Prostate gland (tissue), 2 donors: ENCODE measurements around the gene DLL1. TPM values are rescaled to one million over a fixed set of nuclear protein-coding genes. Genes with fewer than 3 reads are reported as not detected.

ENCODE experiments used
- DNase-seq: peaks from one replicate; pipeline ENCODE4 v3.0.0-alpha.2; 2019; ENCODE audit warnings: low spot score
- H3K27ac ChIP-seq, 2 donors: fragments of 200-600 bp; sonication (generic); 2 replicates each; pipeline ENCODE4 v1.5.1; 2017 to 2019
- H3K27me3 ChIP-seq: fragments of 200-600 bp; sonication (generic); replicated peaks from 2 replicates; pipeline ENCODE4 v1.5.1; 2019; ENCODE audit not compliant: insufficient read depth
- H3K36me3 ChIP-seq, 2 donors: fragments of 200-600 bp; sonication (generic); 1 replicate in 1 of 2; 2 replicates in 1 of 2; pipeline versions ENCODE4 v1.5.1 to v1.8.1; 2017 to 2019
- H3K4me1 ChIP-seq: fragments of 200-600 bp; sonication (generic); replicated peaks from 2 replicates; pipeline ENCODE4 v1.5.1; 2019
- H3K4me3 ChIP-seq, 2 donors: fragments of 200-600 bp; sonication (generic); 2 replicates each; pipeline ENCODE4 v1.5.1; 2017 to 2019
- H3K9me3 ChIP-seq: fragments of 200-600 bp; sonication (generic); 2 replicates; pipeline ENCODE4 v1.5.1; 2017
- POLR2A ChIP-seq: fragments of 450-650 bp; IDR thresholded peaks from one replicate; pipeline ENCODE4 v1.6.1; 2016; ENCODE audit warnings: antibody characterized with exemption, mild to moderate bottlenecking
- POLR2AphosphoS5 ChIP-seq: sonication (generic); formaldehyde crosslinking; IDR thresholded peaks from one replicate; pipeline ENCODE4 v1.6.1; 2017; ENCODE audit warnings: antibody characterized with exemption
- WGBS: methylation state at CpG from one replicate; pipeline ENCODE4 v1.1.5; 2018; 5-methylcytosine and 5-hydroxymethylcytosine counted together
- intact Hi-C: fragments of 100-400 bp; cut with DNase I; formaldehyde crosslinking; loops from one replicate; pipeline ENCODE4 v1.14.2; 2022
- total RNA-seq, 2 donors: library from RNA; depleted of rRNA; stranded (reverse); fragments of >200 nt; gene quantifications; one replicate each; pipeline ENCODE4 v1.1.0, GENCODE V29; 2016
- TF ChIP-seq, protein P1 (sequence below), 4 experiments: fragments of 200-600 bp in 2 of 4; fragments of 450-650 bp in 2 of 4; sonication (generic) in 2 of 4; IDR thresholded peaks; 1 replicate in 3 of 4; 2 replicates in 1 of 4; pipeline ENCODE4 v1.5.1; 2016 to 2019; ENCODE audit warnings: antibody characterized with exemption in 4 of 4, mild to moderate bottlenecking in 2 of 4, moderate library complexity in 2 of 4

DLL1 gene
- total RNA-seq, 2 donors from 2014 or later = 16.0 to 40.4 TPM

GRCh38 chr6:170296423-170296745 is 5.5 kb upstream of the DLL1 start:
- WGBS = 0% methylated on average over 9 of the region's 47 CpGs
- Histone ChIP-seq H3K4me3 (peak overlapping the region; percentile 36 to 49), H3K27me3 (no peaks in the 10 kb centered on the region), H3K9me3 (no peaks in the 10 kb centered on the region), H3K27ac (no peak overlapping the region), H3K36me3 (no peaks in the 10 kb centered on the region), H3K4me1 (no peaks in the 10 kb centered on the region)
- intact Hi-C loops = loop anchor here (10.0 kb wide), 1 partner anchor 252 kb away; no protein-coding TSS in a partner anchor
- TF ChIP-seq, protein P1, sequence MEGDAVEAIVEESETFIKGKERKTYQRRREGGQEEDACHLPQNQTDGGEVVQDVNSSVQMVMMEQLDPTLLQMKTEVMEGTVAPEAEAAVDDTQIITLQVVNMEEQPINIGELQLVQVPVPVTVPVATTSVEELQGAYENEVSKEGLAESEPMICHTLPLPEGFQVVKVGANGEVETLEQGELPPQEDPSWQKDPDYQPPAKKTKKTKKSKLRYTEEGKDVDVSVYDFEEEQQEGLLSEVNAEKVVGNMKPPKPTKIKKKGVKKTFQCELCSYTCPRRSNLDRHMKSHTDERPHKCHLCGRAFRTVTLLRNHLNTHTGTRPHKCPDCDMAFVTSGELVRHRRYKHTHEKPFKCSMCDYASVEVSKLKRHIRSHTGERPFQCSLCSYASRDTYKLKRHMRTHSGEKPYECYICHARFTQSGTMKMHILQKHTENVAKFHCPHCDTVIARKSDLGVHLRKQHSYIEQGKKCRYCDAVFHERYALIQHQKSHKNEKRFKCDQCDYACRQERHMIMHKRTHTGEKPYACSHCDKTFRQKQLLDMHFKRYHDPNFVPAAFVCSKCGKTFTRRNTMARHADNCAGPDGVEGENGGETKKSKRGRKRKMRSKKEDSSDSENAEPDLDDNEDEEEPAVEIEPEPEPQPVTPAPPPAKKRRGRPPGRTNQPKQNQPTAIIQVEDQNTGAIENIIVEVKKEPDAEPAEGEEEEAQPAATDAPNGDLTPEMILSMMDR (IDR thresholded peaks at IDR 0.05) = no peak
- TF ChIP-seq POLR2AphosphoS5 (no peak), POLR2A (no peak)
- no peak for DNase-seq

GRCh38 chr6:170295510-170296422 is 4.9 kb upstream of the DLL1 start:
- intact Hi-C loops = loop anchor here (10.0 kb wide), 1 partner anchor 251 kb away; no protein-coding TSS in a partner anchor

GRCh38 chr6:170294813-170295509 is 4.1 kb upstream of the DLL1 start:
- no peak for DNase-seq
- Histone ChIP-seq H3K36me3 (no peaks in the 10 kb centered on the region), H3K4me3 (peak overlapping the region; percentile 36 to 49), H3K4me1 (no peaks in the 10 kb centered on the region), H3K9me3 (no peaks in the 10 kb centered on the region), H3K27ac (no peak overlapping the region), H3K27me3 (no peaks in the 10 kb centered on the region)
- no peak for TF ChIP-seq POLR2A
- TF ChIP-seq, protein P1 (IDR thresholded peaks at IDR 0.05) = no peak
- TF ChIP-seq POLR2AphosphoS5 = no peak
- intact Hi-C loops = loop anchor here (5.0 to 10.0 kb wide), 3 partner anchors 250 to 463 kb away; no protein-coding TSS in a partner anchor
- WGBS = 22% methylated on average over 23 of the region's 30 CpGs

More at GRCh38 chr6:170295510-170296422, 4.9 kb upstream of the DLL1 start:
- Histone ChIP-seq H3K27ac (no peak overlapping the region), H3K36me3 (no peaks in the 10 kb centered on the region), H3K4me3 (peak overlapping the region; percentile 36 to 49), H3K9me3 (no peaks in the 10 kb centered on the region), H3K27me3 (no peaks in the 10 kb centered on the region), H3K4me1 (no peaks in the 10 kb centered on the region)
- TF ChIP-seq POLR2AphosphoS5 (peak; percentile 25), POLR2A (no peak)
- TF ChIP-seq, protein P1 (IDR thresholded peaks at IDR 0.05) = no peak
- peak; percentile 41 for DNase-seq
- 2% methylated on average over 72 of the region's 109 CpGs for WGBS

GRCh38 chr6:170294298-170294730 is 3.4 kb upstream of the DLL1 start:
- intact Hi-C loops = loop anchor here (5.0 to 10.0 kb wide), 3 partner anchors 250 to 462 kb away; no protein-coding TSS in a partner anchor
- Histone ChIP-seq H3K9me3 (no peaks in the 10 kb centered on the region), H3K36me3 (no peaks in the 10 kb centered on the region), H3K4me3 (no peak overlapping the region), H3K27me3 (no peaks in the 10 kb centered on the region), H3K4me1 (no peaks in the 10 kb centered on the region), H3K27ac (no peak overlapping the region)
- no peak for DNase-seq
- WGBS = 61% methylated on average over 2 of the region's 2 CpGs
- TF ChIP-seq, protein P1 (IDR thresholded peaks at IDR 0.05) = no peak
- no peak for TF ChIP-seq POLR2A
- TF ChIP-seq POLR2AphosphoS5 = no peak
